H1 (cell line): Measurements from ENCODE around the gene TTC39A. TPM values are rescaled to one million over a fixed set of nuclear protein-coding genes. Genes with fewer than 3 reads are reported as not detected.

Experiments
- CTCF ChIA-PET: fragments of 300-600 bp; sonication (Branson Sonifier 250); formaldehyde crosslinking; loops from one replicate; lab custom pipeline; 2021; ENCODE audit not compliant: partially characterized antibody; lab: Charles Lee
- POLR2A ChIA-PET: fragments of 300-600 bp; sonication (Branson Sonifier 250); formaldehyde crosslinking; loops from one replicate; lab custom pipeline; 2021; ENCODE audit warnings: inconsistent platforms; ENCODE audit not compliant: partially characterized antibody; lab: Charles Lee
- DNase-seq, 2 experiments: peaks; one replicate each; pipeline versions ENCODE4 v3.0.0 to v3.0.0-alpha.2; 2010 to 2022; ENCODE audit warnings: low spot score in 2 of 2, low read depth in 1 of 2, mixed read lengths in 1 of 2
- FAIRE-seq: peaks from 2 replicates; lab custom pipeline; 2011; peaks lifted over from hg19 to GRCh38; lab: Jason Lieb, UNC
- H2AFZ ChIP-seq: 2 replicates; pipeline ENCODE4 v1.8.1; 2012; ENCODE audit warnings: low read length, inconsistent platforms
- H2AK5ac ChIP-seq: 2 replicates; pipeline ENCODE4 v1.6.1; 2013; ENCODE audit warnings: low read depth, low read length
- H2BK120ac ChIP-seq: replicated peaks from 2 replicates; pipeline ENCODE3; 2013; ENCODE audit warnings: low read depth, low read length, inconsistent platforms
- H2BK12ac ChIP-seq: 2 replicates; pipeline ENCODE4 v1.6.1; 2013; ENCODE audit warnings: low read depth, low read length
- H2BK15ac ChIP-seq: 2 replicates; pipeline ENCODE4 v1.6.1; 2013; ENCODE audit warnings: low read length
- H2BK20ac ChIP-seq: 2 replicates; pipeline ENCODE4 v1.6.1; 2013; ENCODE audit warnings: low read length
- H2BK5ac ChIP-seq: 2 replicates; pipeline ENCODE4 v1.6.1; 2013; ENCODE audit warnings: low read depth, low read length
- H3K14ac ChIP-seq: 2 replicates; pipeline ENCODE4 v1.6.1; 2013; ENCODE audit warnings: inconsistent platforms; ENCODE audit not compliant: insufficient read length
- H3K18ac ChIP-seq: 2 replicates; pipeline ENCODE4 v1.6.1; 2013; ENCODE audit warnings: low read length; ENCODE audit errors: extremely low read depth
- H3K23ac ChIP-seq: 2 replicates; pipeline ENCODE4 v1.6.1; 2013; ENCODE audit warnings: inconsistent platforms; ENCODE audit not compliant: insufficient read length
- H3K23me2 ChIP-seq: 2 replicates; pipeline ENCODE4 v1.6.1; 2013; ENCODE audit warnings: low read depth, low read length
- H3K27ac ChIP-seq: 2 replicates; pipeline ENCODE4 v1.6.1; 2011; ENCODE audit warnings: low read depth, low read length, inconsistent platforms
- H3K27me3 ChIP-seq, 4 experiments: replicated peaks in 1 of 4; 1 replicate in 1 of 4; 2 replicates in 3 of 4; pipeline versions ENCODE4 v1.6.1 to v1.8.1; 2011 to 2013; ENCODE audit warnings: low read length in 3 of 4, mild to moderate bottlenecking in 3 of 4, inconsistent platforms in 2 of 4, mixed read lengths in 2 of 4, moderate library complexity in 1 of 4; ENCODE audit not compliant: control insufficient read depth in 3 of 4, insufficient read depth in 3 of 4; ENCODE audit errors: extremely low read depth in 1 of 4
- H3K36me3 ChIP-seq, 4 experiments: 2 replicates each; pipeline versions ENCODE4 v1.6.1 to v1.8.1; 2011 to 2013; ENCODE audit warnings: mild to moderate bottlenecking in 4 of 4, low read length in 3 of 4, moderate library complexity in 2 of 4, control low read depth in 1 of 4, inconsistent platforms in 1 of 4; ENCODE audit not compliant: insufficient read depth in 4 of 4, control insufficient read depth in 2 of 4
- H3K4ac ChIP-seq: replicated peaks from 2 replicates; pipeline ENCODE3; 2013; ENCODE audit warnings: low read length, low read depth, mixed read lengths, inconsistent platforms; ENCODE audit not compliant: insufficient read length
- H3K4me1 ChIP-seq, 4 experiments: replicated peaks in 1 of 4; 1 replicate in 1 of 4; 2 replicates in 3 of 4; pipeline versions ENCODE4 v1.6.1 to v1.8.1; 2011 to 2013; ENCODE audit warnings: low read length in 3 of 4, inconsistent platforms in 2 of 4, mixed read lengths in 1 of 4; ENCODE audit not compliant: insufficient read depth in 4 of 4, control insufficient read depth in 3 of 4
- H3K4me2 ChIP-seq, 2 experiments: 2 replicates each; pipeline versions ENCODE4 v1.6.1 to v1.8.1; 2011 to 2013; ENCODE audit warnings: low read depth in 2 of 2, low read length in 2 of 2, control low read depth in 1 of 2, inconsistent platforms in 1 of 2, mild to moderate bottlenecking in 1 of 2; ENCODE audit not compliant: insufficient read depth in 1 of 2
- H3K4me3 ChIP-seq, 4 experiments: fragments of 200-600, 300-600 bp in 1 of 4; sonication (generic), shearing (Covaris generic), sonication (Bioruptor Twin) in 1 of 4; 2 replicates each; pipeline versions ENCODE4 v1.5.1 to v1.8.1; 2011 to 2016; ENCODE audit warnings: low read length in 4 of 4, low read depth in 3 of 4, control low read depth in 2 of 4, inconsistent platforms in 2 of 4, mild to moderate bottlenecking in 2 of 4, mixed read lengths in 1 of 4, moderate library complexity in 1 of 4; ENCODE audit not compliant: insufficient read depth in 2 of 4; ENCODE audit errors: extremely low read depth in 1 of 4
- H3K56ac ChIP-seq: replicated peaks from 2 replicates; pipeline ENCODE3; 2013; ENCODE audit warnings: low read depth, mild to moderate bottlenecking, mixed read lengths, low read length, inconsistent platforms; ENCODE audit not compliant: insufficient read length
- H3K79me1 ChIP-seq: 2 replicates; pipeline ENCODE4 v1.6.1; 2013; ENCODE audit warnings: low read depth, low read length, control low read depth
- H3K79me2 ChIP-seq, 2 experiments: 2 replicates each; pipeline versions ENCODE4 v1.6.1 to v1.8.1; 2012 to 2013; ENCODE audit warnings: low read length in 2 of 2, mild to moderate bottlenecking in 2 of 2, inconsistent platforms in 1 of 2; ENCODE audit not compliant: insufficient read depth in 2 of 2, control insufficient read depth in 1 of 2
- H3K9ac ChIP-seq, 4 experiments: replicated peaks in 1 of 4; 1 replicate in 1 of 4; 2 replicates in 3 of 4; pipeline versions ENCODE4 v1.6.1 to v1.8.1; 2011 to 2013; ENCODE audit warnings: low read depth in 3 of 4, low read length in 3 of 4, control low read depth in 2 of 4, mild to moderate bottlenecking in 2 of 4, moderate library complexity in 2 of 4, inconsistent platforms in 1 of 4; ENCODE audit errors: extremely low read depth in 1 of 4
- H3K9me3 ChIP-seq, 2 experiments: 2 replicates each; pipeline versions ENCODE4 v1.6.1 to v1.8.1; 2012 to 2013; ENCODE audit warnings: mild to moderate bottlenecking in 2 of 2, moderate library complexity in 2 of 2, control low read depth in 1 of 2, inconsistent platforms in 1 of 2, low read depth in 1 of 2, low read length in 1 of 2, mixed read lengths in 1 of 2; ENCODE audit not compliant: insufficient read depth in 2 of 2
- H4K20me1 ChIP-seq, 2 experiments: replicated peaks in 1 of 2; 2 replicates each; pipeline versions ENCODE3 to v1.8.1; 2011 to 2013; ENCODE audit warnings: inconsistent platforms in 2 of 2, low read length in 2 of 2, mild to moderate bottlenecking in 1 of 2; ENCODE audit not compliant: insufficient read depth in 2 of 2, control insufficient read depth in 1 of 2
- H4K5ac ChIP-seq: 2 replicates; pipeline ENCODE4 v1.6.1; 2013; ENCODE audit warnings: low read length, low read depth, mixed read lengths, inconsistent platforms; ENCODE audit not compliant: insufficient read length
- H4K8ac ChIP-seq: 2 replicates; pipeline ENCODE4 v1.8.0; 2013; ENCODE audit warnings: mild to moderate bottlenecking, moderate library complexity, low read length, inconsistent platforms; ENCODE audit not compliant: insufficient read depth; ENCODE audit errors: extremely low read depth
- H4K91ac ChIP-seq: replicated peaks from 2 replicates; pipeline ENCODE3; 2013; ENCODE audit warnings: low read length, mixed read lengths, inconsistent platforms; ENCODE audit not compliant: insufficient read length
- BCL11A ChIP-seq, 2 experiments: IDR thresholded peaks; one replicate each; pipeline ENCODE4 v1.6.1; 2011; ENCODE audit warnings: low read depth in 2 of 2, low read length in 2 of 2, mild to moderate bottlenecking in 2 of 2
- CBX8 ChIP-seq: fragments of 300-800, 300-1000 bp; sonication (generic); IDR thresholded peaks from 2 replicates; pipeline ENCODE4 v1.7.1; 2016; ENCODE audit warnings: low read depth, low read length, borderline replicate concordance
- GTF2F1 ChIP-seq: IDR thresholded peaks from 2 replicates; pipeline ENCODE4 v1.6.1; 2012; ENCODE audit warnings: low read depth, low read length, improper control_type of control experiment, borderline replicate concordance
- HDAC6 ChIP-seq: IDR thresholded peaks from one replicate; pipeline ENCODE4 v1.7.1; 2012; ENCODE audit warnings: low read depth, mild to moderate bottlenecking, inconsistent platforms, low read length, moderate library complexity
- POLR2AphosphoS5 ChIP-seq: IDR thresholded peaks from 2 replicates; pipeline ENCODE4 v1.6.1; 2011; ENCODE audit warnings: low read depth, low read length
- POU5F1 ChIP-seq: IDR thresholded peaks from 2 replicates; pipeline ENCODE4 v1.6.1; 2011; ENCODE audit warnings: low read depth, mild to moderate bottlenecking, low read length, moderate library complexity
- RNF2 ChIP-seq: fragments of 200-900, 300-1000 bp; sonication (generic); IDR thresholded peaks from 2 replicates; pipeline ENCODE4 v1.7.1; 2016; ENCODE audit warnings: borderline replicate concordance, low read depth, mild to moderate bottlenecking, antibody characterized with exemption, low read length; ENCODE audit not compliant: poor library complexity, severe bottlenecking; ENCODE audit errors: missing control alignments
- TAF7 ChIP-seq: optimal IDR thresholded peaks from 2 replicates; pipeline ENCODE3; 2011; ENCODE audit warnings: low read depth, mild to moderate bottlenecking, inconsistent platforms, low read length, moderate library complexity, borderline replicate concordance
- TBP ChIP-seq: IDR thresholded peaks from 2 replicates; pipeline ENCODE4 v1.6.1; 2011; ENCODE audit warnings: low read depth, low read length, improper control_type of control experiment
- ZNF274 ChIP-seq: IDR thresholded peaks from 2 replicates; pipeline ENCODE4 v1.7.0; 2012; ENCODE audit warnings: low read length, borderline replicate concordance; ENCODE audit errors: extremely low read depth
- WGBS, 2 experiments: shearing (Covaris generic) in 1 of 2; methylation state at CpG; one replicate each; pipeline versions ENCODE4 v1.1.6 to v1.1.7; 2013 to 2015; ENCODE audit warnings: low lambda C conversion rate in 2 of 2, mixed read lengths in 2 of 2, inconsistent platforms in 1 of 2, low coverage in 1 of 2, missing lambda C conversion rate in 1 of 2; ENCODE audit not compliant: insufficient replicate concordance in 2 of 2, insufficient coverage in 1 of 2, insufficient read length in 1 of 2; ENCODE audit errors: extremely low coverage in 1 of 2, missing lambda C conversion rate in 1 of 2; 5-methylcytosine and 5-hydroxymethylcytosine counted together
- polyA plus RNA-seq, 7 experiments: library from polyadenylated mRNA; depleted of rRNA in 3 of 7; stranded (reverse) in 5 of 7; unstranded in 2 of 7; fragments of >200 nt in 5 of 7; fragments of 200-250 nt in 2 of 7; gene quantifications; 1 replicate in 5 of 7; 2 replicates in 1 of 7; 4 replicates in 1 of 7; pipeline versions ENCODE4 v1.2.1 to v1.2.3, GENCODE V29; 2011 to 2013; ENCODE audit warnings: missing spikeins in 2 of 7, mixed read lengths in 2 of 7
- total RNA-seq: library from RNA; stranded (reverse); fragmentation: NEBNext Ultra II Directional; extraction: Animal tissue kit (Norgen Biotek cat#: 25700); gene quantifications from 2 replicates; pipeline ENCODE4 v1.2.1, GENCODE V29; 2021
- TF ChIP-seq, protein P1 (sequence below): IDR thresholded peaks from 2 replicates; pipeline ENCODE4 v1.6.1; 2011; ENCODE audit warnings: low read depth, mild to moderate bottlenecking, low read length; ENCODE audit not compliant: insufficient read depth
- TF ChIP-seq, protein P2 (sequence below): IDR thresholded peaks from 2 replicates; pipeline ENCODE4 v1.6.1; 2012; ENCODE audit warnings: low read length, inconsistent platforms

Gene TTC39A
- total and polyA plus RNA-seq, 2 of the 8 experiments (the other 6 are each of a cell fraction or from before 2014, with no cell fraction given): 5.5 to 5.8 TPM

DNA sequence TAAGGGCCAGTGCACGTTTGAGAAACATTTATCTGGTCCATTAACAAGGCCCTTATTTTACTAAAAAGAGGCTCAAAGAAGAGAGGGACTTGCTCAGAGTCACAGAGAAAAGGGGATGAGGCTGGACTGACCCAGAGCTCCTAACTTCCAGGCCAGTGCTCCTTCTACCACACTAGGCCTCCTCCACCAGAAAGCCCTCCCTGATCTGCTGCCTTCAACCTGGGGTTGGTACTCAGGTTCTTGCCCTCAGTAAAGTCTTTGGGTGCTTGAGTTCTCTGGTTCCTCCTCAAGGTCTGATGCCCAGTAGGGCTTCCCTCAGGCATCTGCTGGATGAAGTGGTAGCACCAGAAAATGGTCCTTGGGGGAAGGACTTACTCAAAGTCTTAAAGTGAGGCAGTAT, 26.0 kb downstream of the TTC39A start:
- no peaks in the 10 kb centered on the region for H3K79me1 ChIP-seq
- ChIA-PET CTCF (interaction anchor here (0.6 to 3.9 kb wide), 4 partner anchors 8 to 16 kb away, joined by 4 to 20 read pairs (median 4); no protein-coding TSS in a partner anchor), POLR2A (no interaction called here)
- H3K9ac ChIP-seq: no peak overlapping the region
- no peak overlapping the region for H4K8ac ChIP-seq
- H2BK5ac ChIP-seq: no peak overlapping the region
- no peak overlapping the region for H2BK120ac ChIP-seq
- H3K23ac ChIP-seq: no peak overlapping the region
- WGBS, 2 experiments: 100% methylated on average over 1 of the region's 1 CpG; no CpG with 5 or more reads in 1 of the 2 experiments
- H3K4me1 ChIP-seq: peaks cover 0 to 6% (median under 1%) of the 10 kb centered on the region in 4 experiments; a peak in 2 of 7 replicates
- H4K20me1 ChIP-seq: no peaks in the 10 kb centered on the region
- no peak overlapping the region for H4K5ac ChIP-seq
- H3K9me3 ChIP-seq: no peaks in the 10 kb centered on the region; a peak in 1 of 4 replicates
- no peak overlapping the region for H3K4me2 ChIP-seq
- no peak overlapping the region for H3K56ac ChIP-seq
- H3K4ac ChIP-seq: no peak overlapping the region
- H2AK5ac ChIP-seq: no peak overlapping the region
- no peak overlapping the region for H3K4me3 ChIP-seq
- H3K79me2 ChIP-seq: no peaks in the 10 kb centered on the region; a peak in 1 of 4 replicates
- no peak overlapping the region for H2BK15ac ChIP-seq
- FAIRE-seq (no peak), DNase-seq (no peak)
- no peak overlapping the region for H4K91ac ChIP-seq
- H2BK12ac ChIP-seq: no peak overlapping the region
- H3K18ac ChIP-seq: no peak overlapping the region
- no peaks in the 10 kb centered on the region for H3K23me2 ChIP-seq
- H3K27me3 ChIP-seq: no peaks in the 10 kb centered on the region
- no peak overlapping the region for H2AFZ ChIP-seq
- H3K36me3 ChIP-seq: no peaks in the 10 kb centered on the region
- no peak overlapping the region for H3K14ac ChIP-seq
- no peak overlapping the region for H3K27ac ChIP-seq
- no peak overlapping the region for H2BK20ac ChIP-seq
- TF ChIP-seq RNF2: no peak
- TF ChIP-seq TAF7: no peak
- TF ChIP-seq, protein P1, sequence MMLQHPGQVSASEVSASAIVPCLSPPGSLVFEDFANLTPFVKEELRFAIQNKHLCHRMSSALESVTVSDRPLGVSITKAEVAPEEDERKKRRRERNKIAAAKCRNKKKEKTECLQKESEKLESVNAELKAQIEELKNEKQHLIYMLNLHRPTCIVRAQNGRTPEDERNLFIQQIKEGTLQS: no peak
- TF ChIP-seq, protein P2, sequence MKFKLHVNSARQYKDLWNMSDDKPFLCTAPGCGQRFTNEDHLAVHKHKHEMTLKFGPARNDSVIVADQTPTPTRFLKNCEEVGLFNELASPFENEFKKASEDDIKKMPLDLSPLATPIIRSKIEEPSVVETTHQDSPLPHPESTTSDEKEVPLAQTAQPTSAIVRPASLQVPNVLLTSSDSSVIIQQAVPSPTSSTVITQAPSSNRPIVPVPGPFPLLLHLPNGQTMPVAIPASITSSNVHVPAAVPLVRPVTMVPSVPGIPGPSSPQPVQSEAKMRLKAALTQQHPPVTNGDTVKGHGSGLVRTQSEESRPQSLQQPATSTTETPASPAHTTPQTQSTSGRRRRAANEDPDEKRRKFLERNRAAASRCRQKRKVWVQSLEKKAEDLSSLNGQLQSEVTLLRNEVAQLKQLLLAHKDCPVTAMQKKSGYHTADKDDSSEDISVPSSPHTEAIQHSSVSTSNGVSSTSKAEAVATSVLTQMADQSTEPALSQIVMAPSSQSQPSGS: no peak
- no peak for TF ChIP-seq POU5F1
- TF ChIP-seq ZNF274: no peak
- no peak for TF ChIP-seq TBP
- no peak for TF ChIP-seq GTF2F1
- TF ChIP-seq BCL11A (IDR thresholded peaks at IDR 0.05; ENCODE audit: low read depth in 2 of 2, low read length in 2 of 2): no peak
- TF ChIP-seq POLR2AphosphoS5: no peak
- TF ChIP-seq CBX8: no peak
- TF ChIP-seq HDAC6: no peak
